ENCODE data around the gene LRRC51.

GRCh38 chr11:72070491-72070890, 10.2 kb upstream of the LRRC51 start:
- TF ChIP-seq CTCF (IDR thresholded peaks at IDR 0.05; ENCODE audit: low read length) = no peak
- TF ChIP-seq EZH2 (optimal IDR thresholded peaks at IDR 0.05; ENCODE audit: low read depth, low read length) = no peak
- no peak for TF ChIP-seq EZH2phosphoT487 (IDR thresholded peaks at IDR 0.05; ENCODE audit: low read length)
